ENCODE measurements around the gene NUS1.
"Not testable (repeated sequence)": the region's sequence is repeated elsewhere in the genome, so short reads cannot be mapped to it uniquely, and the experiment has no call there.

Gene NUS1

DNA sequence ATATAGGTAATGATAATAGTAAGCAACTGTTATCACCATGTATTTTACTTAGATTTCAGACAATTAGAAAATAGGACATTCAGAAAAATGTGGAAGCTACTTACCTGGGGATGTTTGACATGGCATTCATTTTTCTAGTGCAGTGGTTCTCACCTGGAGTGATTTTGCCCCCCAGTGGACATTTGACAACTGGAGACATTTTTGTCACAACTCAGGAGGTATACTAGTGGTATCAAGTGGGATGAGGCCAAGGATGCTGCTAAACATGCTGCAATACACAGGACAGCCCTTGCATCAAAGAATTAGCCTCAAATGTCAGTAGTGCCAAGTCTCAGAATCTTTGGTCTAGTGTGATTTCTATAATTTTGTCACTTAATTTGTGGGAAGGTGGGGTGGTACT lies 36.1 kb downstream of the NUS1 start:
- DNase-seq, result no peak

DNA sequence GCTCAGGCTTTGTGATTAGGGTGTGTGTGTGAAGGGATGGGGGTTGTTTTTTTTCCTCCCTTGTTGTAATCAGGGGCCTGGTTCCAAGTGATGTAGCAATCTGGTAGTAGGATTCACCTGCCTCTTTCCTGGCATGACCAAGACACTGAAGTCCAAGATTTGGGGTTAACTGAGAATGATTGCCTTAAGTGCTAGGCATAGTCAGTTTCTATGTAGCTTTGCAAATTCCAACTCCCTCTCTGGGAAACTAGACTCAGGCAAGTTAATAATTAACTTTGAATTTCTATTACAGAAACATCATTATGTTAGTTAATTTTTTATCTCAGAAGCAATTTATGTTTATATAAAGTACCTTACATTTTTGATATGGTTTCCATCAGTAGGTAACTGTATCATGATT lies 43.6 kb downstream of the NUS1 start:
- no peak for DNase-seq

DNA sequence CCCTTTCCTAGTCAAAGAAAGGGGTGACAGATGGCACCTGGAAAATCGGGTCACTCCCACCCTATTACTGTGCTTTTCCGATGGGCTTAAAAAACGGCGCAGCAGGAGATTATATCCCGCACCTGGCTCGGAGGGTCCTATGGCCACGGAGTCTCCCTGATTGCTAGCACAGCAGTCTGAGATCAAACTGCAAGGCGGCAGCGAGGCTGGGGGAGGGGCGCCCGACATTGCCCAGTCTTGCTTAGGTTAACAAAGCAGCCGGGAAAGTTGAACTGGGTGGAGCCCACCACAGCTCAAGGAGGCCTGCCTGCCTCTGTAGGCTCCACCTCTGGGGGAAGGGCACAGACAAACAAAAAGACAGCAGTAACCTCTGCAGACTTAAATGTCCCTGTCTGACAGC lies 46.3 kb downstream of the NUS1 start:
- DNase-seq, result not testable (repeated sequence)

- DNase-seq, result no peak
Measured at GRCh38 chr6:117728626-117729025, 53.4 kb downstream of the NUS1 start.

DNA sequence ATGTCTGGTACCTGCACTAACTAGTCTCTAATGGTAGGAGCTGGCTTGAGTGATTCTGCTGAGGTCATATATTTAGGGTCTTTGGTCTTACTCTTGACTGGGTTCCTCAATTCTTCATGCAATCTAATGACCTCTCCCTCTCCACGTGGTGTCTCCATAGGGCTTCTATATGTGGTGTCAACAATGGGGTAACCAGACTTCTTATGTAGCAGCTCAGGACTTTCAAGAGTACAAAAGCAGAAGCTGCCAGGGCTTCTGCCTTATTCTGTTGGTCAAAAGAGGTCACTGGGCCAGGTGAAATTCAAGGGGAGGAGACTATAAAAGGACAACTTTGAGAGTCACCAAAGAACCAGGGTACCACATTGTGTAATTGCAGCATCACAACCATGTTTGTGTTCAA lies 54.3 kb downstream of the NUS1 start:
- no peak for DNase-seq

GRCh38 chr6:117733341-117733740 lies 58.1 kb downstream of the NUS1 start:
- no peak for DNase-seq

GRCh38 chr6:117739869-117740268 lies 64.6 kb downstream of the NUS1 start:
- no peak for DNase-seq

DNA sequence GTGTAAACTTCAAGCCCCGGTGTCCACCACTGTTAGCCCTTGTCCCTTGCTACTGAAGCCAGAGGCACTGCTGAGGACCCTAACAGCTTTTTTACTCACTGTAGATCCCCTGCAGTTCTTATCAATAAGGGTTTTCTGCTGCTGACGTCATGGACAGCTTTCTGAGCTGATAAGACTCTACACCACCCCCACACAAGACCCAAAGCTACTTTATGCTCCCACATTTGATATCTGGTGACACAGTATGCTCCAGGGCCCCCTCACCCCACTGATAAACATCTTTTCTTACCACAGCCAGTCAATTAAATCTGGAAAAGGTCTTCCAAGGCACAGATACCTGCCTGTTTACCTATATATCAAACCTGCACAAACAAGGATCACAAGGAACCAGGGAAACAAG lies 65.3 kb downstream of the NUS1 start:
- no peak for DNase-seq

- DNase-seq, result not testable (repeated sequence)
Measured at GRCh38 chr6:117750675-117751074, 75.4 kb downstream of the NUS1 start.

Data from nucleus accumbens (tissue), 56 donors.